Lung (tissue), 12 donors: ENCODE measurements around the gene RDH14. TPM values are rescaled to one million over a fixed set of nuclear protein-coding genes. Genes with fewer than 3 reads are reported as not detected.

Experiments used
- ATAC-seq: fragments of 200-7000 bp; cut with Tn5 transposase; one replicate; pipeline ENCODE4 v1.9.1; 2020; ENCODE audit warnings: moderate number of reproducible peaks; ENCODE audit not compliant: insufficient read depth, low FRiP score
- DNase-seq, 3 donors: peaks; one replicate each; pipeline ENCODE4 v3.0.0-alpha.2; 2013 to 2017
- H3K27ac ChIP-seq, 2 donors: one replicate each; pipeline ENCODE4 v1.5.1; 2013; ENCODE audit warnings: mild to moderate bottlenecking in 2 of 2, moderate library complexity in 2 of 2, control low read depth in 1 of 2, inconsistent platforms in 1 of 2, low read depth in 1 of 2, low read length in 1 of 2
- H3K27me3 ChIP-seq, 3 donors: one replicate each; pipeline ENCODE4 v1.5.1; 2013; ENCODE audit warnings: low read length in 2 of 3; ENCODE audit not compliant: control insufficient read depth in 3 of 3, insufficient read depth in 3 of 3
- H3K36me3 ChIP-seq, 4 donors: one replicate each; pipeline ENCODE4 v1.5.1; 2013; ENCODE audit warnings: low read length in 4 of 4, mild to moderate bottlenecking in 1 of 4, moderate library complexity in 1 of 4; ENCODE audit not compliant: control insufficient read depth in 4 of 4, insufficient read depth in 4 of 4
- H3K4me1 ChIP-seq, 5 donors: one replicate each; pipeline ENCODE4 v1.5.1; 2013; ENCODE audit warnings: low read length in 5 of 5, mild to moderate bottlenecking in 2 of 5, moderate library complexity in 1 of 5; ENCODE audit not compliant: control insufficient read depth in 5 of 5, insufficient read depth in 5 of 5
- H3K4me3 ChIP-seq: one replicate; pipeline ENCODE4 v1.5.1; 2013; ENCODE audit warnings: mild to moderate bottlenecking, control low read depth, moderate library complexity
- H3K9ac ChIP-seq, 2 donors: one replicate each; pipeline ENCODE4 v1.5.1; 2013; ENCODE audit warnings: low read length in 2 of 2, control low read depth in 1 of 2; ENCODE audit not compliant: insufficient read depth in 1 of 2
- H3K9me3 ChIP-seq, 4 donors: one replicate each; pipeline ENCODE4 v1.5.1; 2013; ENCODE audit warnings: low read length in 3 of 4, mild to moderate bottlenecking in 1 of 4, moderate library complexity in 1 of 4; ENCODE audit not compliant: control insufficient read depth in 4 of 4, insufficient read depth in 3 of 4
- WGBS, 2 donors: extraction: QIAGEN DNeasy Blood & Tissue Kit; methylation state at CpG; one replicate each; pipeline ENCODE4 v1.1.7; 2013; 5-methylcytosine and 5-hydroxymethylcytosine counted together
- polyA plus RNA-seq, 2 donors: library from polyadenylated mRNA; stranded (reverse); fragments of 200-250 nt; gene quantifications; one replicate each; pipeline ENCODE4 v1.2.1, GENCODE V29; 2013
- total RNA-seq, 2 donors: library from RNA; depleted of rRNA in 1 of 2; stranded (reverse); fragments of >200 nt in 1 of 2; gene quantifications; one replicate each; pipeline ENCODE4 v1.2.1, GENCODE V29; 2014 to 2021
- TF ChIP-seq, protein P1 (sequence below): IDR thresholded peaks from 2 replicates; pipeline ENCODE4 v1.5.1; 2012; ENCODE audit warnings: mild to moderate bottlenecking; ENCODE audit errors: control extremely low read depth, extremely low read depth
- donor health status: control.
- donor health status: control.
- donor health status: Bipolar disorder and iron deficiency.
- donor health status: healthy.
- donor health status: DM: yes; HTN: yes; CAD: no.

Gene RDH14
- total and polyA plus RNA-seq, 4 donors: 15.6 to 26.9 (median 19.4) TPM

DNA sequence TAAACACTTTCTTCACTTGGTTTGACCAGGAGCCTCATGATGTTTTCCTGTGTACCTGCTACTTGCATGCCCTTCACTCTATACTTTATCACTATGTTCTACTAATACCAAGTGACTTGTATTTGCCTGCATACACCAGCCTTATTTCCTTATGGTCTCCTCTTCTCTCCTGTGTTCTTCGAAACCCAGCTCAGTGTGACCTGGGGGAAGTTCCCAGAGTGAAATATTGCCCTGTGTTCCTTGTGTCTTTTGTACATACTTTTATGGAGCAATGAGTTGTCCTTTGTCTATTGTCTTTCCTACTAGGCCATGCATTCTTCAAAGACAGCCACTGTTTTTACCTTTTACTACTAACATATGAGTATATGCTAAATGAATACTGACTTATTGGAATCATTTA, 28.3 kb upstream of the RDH14 start:
- 88 to 92% methylated on average over 1 of the region's 1 CpG for WGBS, 2 donors
- Histone ChIP-seq H3K9ac (no peak overlapping the region), H3K27ac (no peak overlapping the region), H3K36me3 (peaks cover 0 to 2% (median 0%) of the 10 kb centered on the region in 4 donors), H3K27me3 (no peaks in the 10 kb centered on the region), H3K9me3 (peaks cover 0 to 4% (median 1%) of the 10 kb centered on the region in 4 donors), H3K4me1 (no peaks in the 10 kb centered on the region), H3K4me3 (no peak overlapping the region)
- DNase-seq: no peak
- no peak for ATAC-seq
- TF ChIP-seq, protein P1, sequence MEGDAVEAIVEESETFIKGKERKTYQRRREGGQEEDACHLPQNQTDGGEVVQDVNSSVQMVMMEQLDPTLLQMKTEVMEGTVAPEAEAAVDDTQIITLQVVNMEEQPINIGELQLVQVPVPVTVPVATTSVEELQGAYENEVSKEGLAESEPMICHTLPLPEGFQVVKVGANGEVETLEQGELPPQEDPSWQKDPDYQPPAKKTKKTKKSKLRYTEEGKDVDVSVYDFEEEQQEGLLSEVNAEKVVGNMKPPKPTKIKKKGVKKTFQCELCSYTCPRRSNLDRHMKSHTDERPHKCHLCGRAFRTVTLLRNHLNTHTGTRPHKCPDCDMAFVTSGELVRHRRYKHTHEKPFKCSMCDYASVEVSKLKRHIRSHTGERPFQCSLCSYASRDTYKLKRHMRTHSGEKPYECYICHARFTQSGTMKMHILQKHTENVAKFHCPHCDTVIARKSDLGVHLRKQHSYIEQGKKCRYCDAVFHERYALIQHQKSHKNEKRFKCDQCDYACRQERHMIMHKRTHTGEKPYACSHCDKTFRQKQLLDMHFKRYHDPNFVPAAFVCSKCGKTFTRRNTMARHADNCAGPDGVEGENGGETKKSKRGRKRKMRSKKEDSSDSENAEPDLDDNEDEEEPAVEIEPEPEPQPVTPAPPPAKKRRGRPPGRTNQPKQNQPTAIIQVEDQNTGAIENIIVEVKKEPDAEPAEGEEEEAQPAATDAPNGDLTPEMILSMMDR: no peak

DNA sequence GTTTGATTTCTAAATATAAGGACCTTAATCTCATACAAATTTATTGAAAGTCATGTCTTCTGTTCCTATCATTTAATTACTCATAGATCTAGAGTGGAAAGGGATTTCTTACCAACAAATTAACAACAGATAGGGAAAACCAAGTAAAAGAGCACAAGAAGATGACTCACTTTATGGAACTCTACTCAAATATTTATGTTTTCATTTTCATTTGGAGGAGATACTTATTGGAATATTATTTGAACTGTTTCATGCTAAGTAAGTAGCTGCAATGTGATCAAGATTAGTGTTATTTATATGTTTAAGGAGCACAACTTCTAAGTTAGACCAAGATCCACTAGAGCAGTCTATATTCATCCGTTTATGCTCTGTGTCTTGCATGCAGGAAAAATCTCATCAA, 27.6 kb upstream of the RDH14 start:
- peaks cover 0 to 4% (median 1%) of the 10 kb centered on the region in 4 donors for H3K9me3 ChIP-seq
- H3K36me3 ChIP-seq: peaks cover 0 to 2% (median 0%) of the 10 kb centered on the region in 4 donors
- ATAC-seq: no peak
- no peak overlapping the region for H3K4me3 ChIP-seq
- H3K9ac ChIP-seq: no peak overlapping the region
- H3K27ac ChIP-seq: no peak overlapping the region
- no peaks in the 10 kb centered on the region for H3K27me3 ChIP-seq
- WGBS, 2 donors: 89 to 90% methylated on average over 1 of the region's 1 CpG
- no peaks in the 10 kb centered on the region for H3K4me1 ChIP-seq
- no peak for DNase-seq
- TF ChIP-seq, protein P1: no peak

- DNase-seq: no peak
- Histone ChIP-seq H3K9me3 (peaks cover 0 to 4% (median 1%) of the 10 kb centered on the region in 4 donors), H3K27me3 (no peaks in the 10 kb centered on the region), H3K4me1 (no peaks in the 10 kb centered on the region), H3K9ac (no peak overlapping the region), H3K27ac (no peak overlapping the region), H3K36me3 (peaks cover 0 to 2% (median 0%) of the 10 kb centered on the region in 4 donors), H3K4me3 (no peak overlapping the region)
- WGBS, 2 donors: 88 to 90% methylated on average over 3 of the region's 3 CpGs
- no peak for ATAC-seq
- TF ChIP-seq, protein P1: no peak
Observed at GRCh38 chr2:18585526-18585925, 25.1 kb upstream of the RDH14 start.

- Histone ChIP-seq H3K27me3 (no peaks in the 10 kb centered on the region), H3K36me3 (peaks cover 0 to 2% (median 0%) of the 10 kb centered on the region in 4 donors), H3K4me1 (no peaks in the 10 kb centered on the region), H3K9ac (no peak overlapping the region), H3K27ac (no peak overlapping the region), H3K4me3 (no peak overlapping the region), H3K9me3 (peaks cover 0 to 4% (median 1%) of the 10 kb centered on the region in 4 donors)
- WGBS, 2 donors: 87 to 91% methylated on average over 32 of the region's 32 CpGs
- ATAC-seq (no peak), DNase-seq (no peak)
- TF ChIP-seq, protein P1: no peak
Observed at GRCh38 chr2:18584608-18584954, 24.1 kb upstream of the RDH14 start.
